ENCODE data around the gene MAGI1.

MAGI1 gene

GRCh38 chr3:65828706-65829105, 210.0 kb downstream of the MAGI1 start:
- DNase-seq = no peak

DNA sequence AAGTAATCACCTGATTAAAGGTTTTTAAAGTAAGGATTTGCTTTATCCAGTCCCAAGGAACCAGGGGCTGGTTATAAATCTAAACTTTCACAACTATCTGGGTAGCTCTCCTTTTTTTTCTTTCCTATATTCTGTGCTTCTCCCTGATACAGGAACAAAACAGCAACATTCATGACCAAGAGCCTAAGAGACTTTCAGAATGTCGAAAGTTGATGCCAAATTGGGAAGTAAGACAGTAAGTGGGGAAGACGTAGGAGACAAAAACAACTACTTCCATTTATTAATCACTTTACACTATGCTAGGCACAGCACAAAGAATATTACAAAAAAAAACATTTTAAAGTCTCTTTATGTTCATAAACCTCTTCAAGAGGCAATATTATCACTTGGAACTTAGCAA, 211.6 kb downstream of the MAGI1 start:
- DNase-seq = no peak

DNA sequence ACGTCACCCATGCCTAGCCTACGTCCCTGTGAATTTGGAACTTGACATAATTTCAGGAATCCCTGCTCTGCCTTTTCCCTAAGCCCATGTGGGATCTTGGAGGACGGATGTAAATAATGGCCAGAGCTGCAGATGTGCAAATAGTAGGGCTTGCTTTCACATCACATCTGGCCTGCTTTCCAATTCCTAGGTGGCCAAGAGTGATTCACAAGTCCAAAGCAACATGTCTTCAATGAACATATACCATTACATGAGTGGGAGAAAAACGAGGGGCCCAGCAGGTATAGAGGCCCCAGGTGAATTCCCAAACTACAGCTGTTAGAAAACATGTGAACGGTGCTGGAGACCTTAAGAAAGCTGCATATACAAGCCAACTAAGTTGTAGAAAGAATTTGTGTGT, 214.6 kb downstream of the MAGI1 start:
- DNase-seq = no peak

DNA sequence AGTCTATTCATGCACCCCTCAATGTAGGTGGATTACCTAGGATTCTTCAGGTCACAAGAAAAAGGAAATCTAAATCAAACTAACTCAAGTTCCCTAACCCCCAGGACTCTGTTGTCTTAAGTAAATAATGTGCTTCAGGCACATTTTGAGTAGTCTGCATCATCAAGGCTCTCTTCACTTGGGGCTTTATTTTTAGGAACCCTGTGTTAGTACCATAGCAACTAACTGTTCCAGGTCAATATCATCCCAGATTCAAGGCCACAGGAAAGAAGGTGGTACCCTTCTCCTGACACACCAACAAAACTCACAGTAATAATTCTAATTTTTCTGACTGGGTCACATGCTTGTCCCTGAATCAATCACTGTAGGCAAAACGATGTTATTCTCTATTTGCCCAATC, 218.1 kb downstream of the MAGI1 start:
- DNase-seq = no peak

GRCh38 chr3:65819896-65820295, 218.8 kb downstream of the MAGI1 start:
- no peak for DNase-seq

DNA sequence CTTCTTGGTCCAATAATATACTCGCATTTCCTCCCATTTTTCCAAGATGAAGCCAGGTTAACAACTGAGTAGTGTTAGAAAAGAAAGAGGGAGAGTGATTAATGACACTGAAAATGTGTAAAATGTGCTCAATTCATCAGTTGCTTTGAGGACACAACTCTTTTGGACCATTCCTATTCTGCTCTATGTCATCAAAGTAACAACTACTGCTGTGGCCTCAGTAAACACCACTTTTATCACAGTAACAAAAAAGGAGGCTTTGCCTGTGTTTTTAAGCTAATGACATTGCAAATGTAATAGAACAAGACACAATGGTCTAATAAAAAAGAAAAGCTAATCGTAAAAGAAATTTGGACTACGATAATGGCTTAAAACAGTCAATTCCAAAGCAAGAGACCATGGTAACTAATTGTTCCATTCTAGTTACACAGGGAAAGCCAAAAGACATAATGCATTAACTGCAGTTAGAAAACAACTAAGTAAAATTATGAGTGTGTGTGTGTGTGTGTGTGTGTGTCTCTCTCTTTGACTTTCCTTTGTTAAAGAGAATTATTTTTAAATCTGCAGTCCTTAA, 221.1 kb downstream of the MAGI1 start:
- DNase-seq = no peak

DNA sequence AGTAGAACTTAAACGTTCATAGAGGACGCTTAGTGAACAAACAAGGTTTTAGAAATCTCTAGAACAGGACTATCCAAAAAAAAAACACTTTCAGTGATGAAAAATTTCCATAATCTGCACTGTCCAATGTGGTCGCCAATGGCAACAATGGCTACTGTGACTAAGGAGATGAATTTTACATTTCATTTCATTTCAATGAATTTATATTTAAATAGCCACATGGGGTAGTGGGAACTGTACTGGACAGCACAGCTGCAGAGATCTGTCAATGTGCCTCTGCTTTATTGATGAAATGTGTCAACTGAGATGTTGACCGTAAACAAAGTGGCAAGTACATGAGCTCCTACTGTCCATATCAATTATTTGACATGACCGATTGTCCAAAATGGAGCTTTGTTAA, 222.5 kb downstream of the MAGI1 start:
- DNase-seq = no peak

DNA sequence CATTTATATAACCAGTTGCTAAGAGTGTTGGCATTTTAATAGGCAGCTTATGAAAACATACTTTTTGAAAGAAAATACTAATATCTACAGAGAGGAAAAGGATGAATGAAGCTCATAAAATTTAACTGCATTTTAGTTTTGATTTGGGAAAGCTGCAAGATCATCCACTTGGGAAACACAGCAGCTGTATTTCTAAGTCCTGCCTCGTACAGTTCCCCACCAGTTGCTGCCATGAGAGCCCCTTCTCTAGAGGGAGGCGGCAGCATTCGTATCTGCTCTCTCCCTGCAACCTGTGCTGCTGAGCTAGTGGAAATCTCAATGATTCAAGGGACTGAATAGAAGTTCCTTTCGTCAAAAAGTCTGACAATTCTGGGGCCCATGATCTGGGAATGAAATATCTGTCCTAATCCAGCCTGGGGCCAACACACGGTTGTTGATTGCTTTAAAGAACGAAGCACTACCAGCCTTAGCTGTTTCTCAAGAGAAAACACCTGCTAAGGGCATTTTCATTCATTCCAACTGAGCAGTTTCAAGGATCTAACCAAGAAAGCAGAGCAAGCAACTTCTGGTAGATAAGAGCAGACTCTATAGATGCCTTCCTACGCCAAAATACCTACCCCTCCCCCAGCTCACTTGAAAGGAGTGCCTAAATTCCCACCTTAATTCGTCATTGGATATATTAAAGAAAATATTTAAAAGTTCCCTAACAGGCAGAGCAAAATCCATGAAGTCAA, 223.7 kb downstream of the MAGI1 start:
- no peak for DNase-seq

DNA sequence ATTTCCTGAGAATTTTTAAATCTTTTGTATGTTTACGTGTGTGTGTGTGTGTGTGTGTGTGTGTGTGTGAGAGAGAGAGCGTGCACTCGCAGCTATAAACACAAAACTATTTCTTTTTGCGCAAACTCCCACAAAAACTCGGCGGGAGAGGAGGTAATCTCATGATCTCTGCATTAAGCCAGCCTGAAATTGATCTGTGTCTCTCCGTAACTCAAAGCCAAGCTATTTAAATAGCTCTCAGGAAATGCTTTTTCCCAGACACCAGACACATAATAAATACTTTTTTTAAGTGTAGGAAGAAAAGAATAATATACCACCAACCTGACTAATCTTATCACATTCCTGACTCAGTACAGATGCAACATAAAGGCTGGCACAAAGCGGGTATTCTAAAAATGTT, 226.8 kb downstream of the MAGI1 start:
- no peak for DNase-seq

DNA sequence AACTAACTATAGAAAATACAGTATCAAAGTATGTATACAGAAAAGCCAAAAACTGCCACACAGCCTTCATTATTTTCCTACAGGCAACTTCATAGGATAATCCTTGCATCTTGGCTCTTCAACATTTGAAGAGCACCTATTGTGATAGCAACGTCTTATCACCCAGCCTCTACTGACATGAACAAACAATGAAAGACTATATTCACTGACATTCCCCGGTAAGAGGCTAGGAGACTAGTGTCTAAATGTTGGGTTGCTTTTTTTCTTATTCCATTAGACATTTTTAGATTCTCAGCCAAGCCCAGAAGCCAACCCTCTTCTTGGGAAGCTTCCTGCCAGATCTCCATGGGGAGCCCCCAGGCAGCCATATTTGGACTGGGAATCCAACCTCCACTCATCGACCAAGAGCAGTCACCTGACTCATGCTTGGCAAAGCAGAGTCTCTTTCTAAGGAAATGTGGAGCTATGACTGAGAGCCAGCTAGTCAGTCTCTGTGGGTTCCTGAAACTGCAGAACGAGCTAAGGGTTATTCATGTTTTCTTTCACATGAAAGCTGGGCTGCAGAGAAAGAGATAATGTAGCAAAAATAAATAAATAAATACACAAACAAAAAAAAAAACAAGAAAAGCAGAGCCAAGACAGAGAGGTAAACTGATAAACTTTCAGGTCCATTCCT, 227.5 kb downstream of the MAGI1 start:
- DNase-seq = no peak

DNA sequence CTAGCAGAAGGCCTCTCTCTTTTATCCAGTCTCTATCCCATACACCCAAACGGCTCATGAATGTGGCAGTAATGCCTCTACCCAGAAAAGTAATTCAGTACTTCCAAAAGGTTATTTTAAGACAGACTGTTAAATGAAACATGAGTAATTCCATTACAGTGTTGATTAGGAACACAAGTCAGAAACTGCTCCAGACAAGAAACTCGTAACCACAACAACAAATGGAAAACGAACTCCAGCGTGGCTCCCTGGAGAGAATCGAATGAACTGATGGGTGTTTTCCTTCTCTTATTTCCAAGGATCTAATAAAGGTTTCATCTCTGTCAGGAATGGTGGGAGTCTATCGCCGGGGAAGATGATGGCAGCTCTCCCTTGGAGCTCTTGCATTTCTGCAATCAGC, 228.4 kb downstream of the MAGI1 start:
- DNase-seq = no peak

DNA sequence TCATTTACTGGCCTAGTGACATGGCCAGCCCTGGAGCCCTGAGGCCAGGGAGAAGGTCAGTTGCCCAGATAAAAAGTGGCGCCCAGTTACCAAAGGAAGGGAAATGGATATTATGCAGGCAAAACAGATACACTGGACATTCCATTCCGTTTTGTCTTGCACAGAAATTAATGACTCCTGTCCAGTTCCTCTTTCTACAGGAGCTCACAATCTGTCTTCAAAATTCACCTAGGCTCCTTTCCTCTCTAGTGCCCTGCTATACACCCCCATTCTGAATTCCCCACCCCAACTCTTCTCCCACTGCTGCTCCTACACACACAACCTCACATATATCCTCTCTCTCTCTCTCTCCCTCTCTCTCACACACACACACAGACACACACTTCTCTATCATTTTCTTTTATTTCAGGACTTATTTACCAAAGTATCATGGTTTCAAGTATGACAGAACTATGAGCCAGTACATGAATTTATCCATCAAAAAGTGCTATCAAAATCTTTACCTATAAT, 229.0 kb downstream of the MAGI1 start:
- no peak for DNase-seq

- no peak for DNase-seq
Measured at GRCh38 chr3:65808824-65809223, 229.9 kb downstream of the MAGI1 start.

DNA sequence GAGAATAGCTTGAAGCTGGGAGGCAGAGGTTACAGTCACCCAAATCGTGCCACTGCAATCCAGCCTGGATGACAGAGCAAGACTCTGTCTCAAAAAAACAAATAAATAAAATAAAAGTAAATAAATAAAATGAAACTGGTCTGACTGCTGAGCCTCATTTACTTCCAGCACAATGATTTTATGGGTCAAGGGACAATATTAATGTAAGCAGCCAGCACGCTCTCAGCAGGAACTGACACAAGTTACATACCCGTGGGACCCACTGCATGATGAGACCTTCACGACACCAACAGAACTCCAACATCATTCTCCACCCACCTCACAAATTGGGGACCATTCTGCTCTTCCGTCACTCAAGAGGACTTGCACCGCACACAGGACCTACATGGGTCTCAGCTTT, 230.3 kb downstream of the MAGI1 start:
- no peak for DNase-seq

- no peak for DNase-seq
Measured at GRCh38 chr3:65807225-65807624, 231.5 kb downstream of the MAGI1 start.

- DNase-seq = no peak
Measured at GRCh38 chr3:65806600-65806999, 232.1 kb downstream of the MAGI1 start.

- no peak for DNase-seq
Measured at GRCh38 chr3:65796676-65797075, 242.0 kb downstream of the MAGI1 start.

- no peak for DNase-seq
Measured at GRCh38 chr3:65795166-65795565, 243.6 kb downstream of the MAGI1 start.

- DNase-seq = no peak
Measured at GRCh38 chr3:65793495-65794200, 245.1 kb downstream of the MAGI1 start.

- no peak for DNase-seq
Measured at GRCh38 chr3:65788461-65788860, 250.3 kb downstream of the MAGI1 start.

GRCh38 chr3:65787827-65788226, 250.9 kb downstream of the MAGI1 start:
- no peak for DNase-seq

DNA sequence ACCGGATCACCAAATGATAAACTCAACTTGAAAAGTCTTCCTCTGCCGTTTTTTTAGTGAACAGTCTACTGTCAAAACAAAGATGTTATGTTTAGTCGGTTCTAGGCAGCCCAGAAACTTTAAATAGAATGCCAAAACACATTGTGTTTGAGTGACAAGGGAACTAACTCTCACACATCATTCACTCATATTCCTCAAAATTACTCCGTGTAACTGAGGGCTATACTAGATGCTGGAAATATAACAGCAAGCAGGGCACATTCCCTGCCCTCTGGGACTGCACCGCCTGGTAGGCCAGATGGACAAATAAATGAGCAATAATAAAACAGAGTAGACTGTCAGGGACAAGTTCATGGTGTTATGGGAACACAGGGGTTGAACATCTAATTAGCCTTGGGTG, 251.4 kb downstream of the MAGI1 start:
- DNase-seq = no peak

GRCh38 chr3:65786890-65787289, 251.8 kb downstream of the MAGI1 start:
- no peak for DNase-seq
